Epidermal melanocyte (primary cell): ENCODE results near the gene WFIKKN2.

ENCODE experiments used
- DNase-seq: peaks from one replicate; pipeline ENCODE4 v3.0.0; 2011; ENCODE audit warnings: low spot score; ENCODE audit not compliant: insufficient read length

The WFIKKN2 gene

DNA sequence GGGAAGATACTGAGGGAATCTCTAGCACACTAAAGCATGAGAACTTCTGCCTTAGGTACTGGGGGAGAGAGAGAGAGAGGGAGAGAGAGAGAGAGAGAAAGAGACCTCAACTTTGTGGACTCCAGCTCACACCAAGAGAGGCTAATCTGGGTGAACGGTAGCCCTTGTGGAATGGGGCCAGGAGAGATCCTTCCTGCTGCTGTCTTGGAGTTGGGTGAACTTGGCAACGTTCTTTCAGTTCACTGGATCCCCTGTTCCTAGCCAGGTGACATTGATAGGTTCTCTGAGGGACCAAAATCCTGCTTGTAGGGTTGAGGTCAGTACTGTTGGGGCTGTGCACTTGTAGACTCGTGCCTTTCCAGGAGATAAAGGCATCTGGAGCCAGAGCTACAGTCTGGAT, 26.5 kb upstream of the WFIKKN2 start:
- no peak for DNase-seq

DNA sequence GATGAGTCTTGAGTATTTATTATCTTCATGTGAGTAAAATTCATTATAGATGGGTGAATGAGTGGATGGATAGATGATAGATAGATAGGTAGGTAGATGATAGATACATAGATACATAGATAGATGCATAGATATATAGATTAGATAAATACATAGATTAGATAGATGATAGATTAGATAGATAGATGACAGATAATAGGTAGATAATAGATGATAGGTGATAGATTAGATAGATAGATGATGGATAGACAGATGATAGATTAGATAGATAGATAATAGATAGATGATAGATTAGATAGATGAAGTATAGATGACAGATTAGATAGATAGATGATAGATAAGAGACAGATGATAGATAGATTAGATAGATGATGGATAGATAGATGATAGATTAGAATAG, 21.8 kb upstream of the WFIKKN2 start:
- no peak for DNase-seq

DNA sequence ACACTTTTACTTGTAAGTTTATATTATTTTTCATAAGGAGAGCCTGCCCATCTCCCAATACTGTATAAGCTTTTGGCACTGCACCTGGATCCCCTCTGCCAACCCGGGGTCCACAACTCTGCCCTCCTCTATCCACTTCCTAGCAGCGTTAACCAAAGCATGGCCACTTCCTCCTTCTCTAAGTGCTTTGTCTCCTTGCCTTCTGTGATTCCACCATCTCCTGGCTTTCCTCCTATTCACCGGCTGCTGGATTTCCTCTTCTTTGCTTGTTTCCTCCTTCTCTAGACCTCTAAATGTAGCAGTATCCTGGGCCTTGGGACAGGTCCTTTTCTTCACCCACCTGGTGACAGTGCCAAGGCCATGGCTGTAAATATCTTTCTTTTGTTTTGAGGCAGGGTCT, 20.0 kb upstream of the WFIKKN2 start:
- DNase-seq = no peak

DNA sequence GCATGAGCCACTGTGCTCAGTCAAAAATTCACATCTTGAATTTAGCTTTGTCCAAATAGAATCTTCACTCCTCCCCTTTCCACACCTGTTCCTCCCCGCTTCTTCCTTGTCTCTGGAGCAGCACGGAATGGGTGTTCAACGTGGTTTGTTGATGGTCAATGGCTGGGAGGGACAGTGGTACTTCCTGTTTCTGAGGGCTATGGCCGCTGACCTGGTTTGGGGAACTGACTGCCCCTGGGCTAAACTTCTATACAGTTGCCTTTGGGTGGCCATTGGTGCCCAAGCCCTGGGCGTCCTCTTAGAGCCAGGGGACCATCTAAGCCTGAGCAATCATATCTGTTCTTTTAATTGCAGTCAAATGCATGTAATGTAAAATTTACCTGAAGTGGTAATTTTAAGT, 19.1 kb upstream of the WFIKKN2 start:
- no peak for DNase-seq

DNA sequence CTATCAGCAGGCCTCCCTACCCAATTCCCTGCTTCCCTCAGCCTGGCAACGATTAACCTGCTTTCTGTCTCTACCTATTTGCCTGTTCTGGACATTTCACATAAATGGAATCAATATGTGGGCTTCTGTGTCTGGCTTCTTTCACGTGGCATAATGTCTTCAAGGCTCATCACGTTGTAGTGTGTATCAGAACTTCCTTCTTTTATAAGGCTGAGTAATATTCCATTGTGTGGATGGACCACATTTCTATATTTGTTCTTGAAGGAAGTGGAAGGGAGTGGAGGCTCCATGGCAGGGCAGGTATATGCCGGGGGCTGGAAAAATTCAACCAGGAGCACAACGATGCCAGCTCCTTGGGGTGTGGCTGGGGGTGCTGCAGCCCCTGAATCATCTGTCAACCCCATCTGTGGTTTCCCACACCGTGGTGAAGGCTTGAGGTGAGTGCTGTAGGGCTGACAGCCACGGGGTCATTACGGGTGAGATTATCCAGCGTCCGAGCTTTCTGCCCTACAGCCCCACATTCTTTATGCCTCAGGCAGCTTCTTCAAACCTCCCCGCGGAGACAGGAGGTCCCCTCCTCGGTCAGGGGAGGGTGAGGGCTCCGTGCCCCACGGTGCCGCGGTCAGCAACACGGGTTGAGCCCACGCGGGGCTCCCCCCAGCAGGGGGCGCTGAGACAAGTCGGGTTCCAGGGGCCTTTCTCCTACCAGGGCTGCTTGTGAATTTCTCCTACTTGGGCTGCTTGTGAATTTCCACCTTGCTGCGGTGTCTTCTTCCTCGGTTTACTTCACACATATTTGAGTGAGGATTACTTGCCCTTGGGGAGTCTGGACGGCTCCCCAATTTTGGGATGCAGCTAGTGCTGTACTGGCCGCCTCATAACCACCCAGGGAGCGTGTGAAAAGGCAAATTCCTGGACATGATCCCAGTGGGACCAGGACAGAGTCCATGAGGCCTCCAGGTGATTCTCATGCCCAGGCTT, 18.3 kb upstream of the WFIKKN2 start:
- no peak for DNase-seq

DNA sequence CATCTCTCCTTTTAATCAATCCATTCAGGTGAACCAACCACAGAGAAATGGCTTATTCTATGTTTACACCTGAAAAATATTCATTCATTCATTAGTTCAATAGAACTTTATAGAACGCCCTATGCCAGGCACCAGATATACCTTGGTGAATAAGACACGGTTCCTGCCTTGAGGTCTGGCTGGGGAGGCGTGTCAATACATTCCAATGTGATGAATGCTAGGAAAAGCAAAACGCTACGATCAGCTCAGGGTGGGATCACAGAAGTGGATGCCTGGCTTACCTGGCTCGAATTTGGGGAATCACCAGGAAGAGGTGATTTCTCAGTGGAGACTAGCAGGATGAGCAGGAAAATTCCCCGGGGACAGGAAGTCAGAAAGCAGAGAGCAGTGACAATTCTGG, 17.5 kb upstream of the WFIKKN2 start:
- DNase-seq = no peak

DNA sequence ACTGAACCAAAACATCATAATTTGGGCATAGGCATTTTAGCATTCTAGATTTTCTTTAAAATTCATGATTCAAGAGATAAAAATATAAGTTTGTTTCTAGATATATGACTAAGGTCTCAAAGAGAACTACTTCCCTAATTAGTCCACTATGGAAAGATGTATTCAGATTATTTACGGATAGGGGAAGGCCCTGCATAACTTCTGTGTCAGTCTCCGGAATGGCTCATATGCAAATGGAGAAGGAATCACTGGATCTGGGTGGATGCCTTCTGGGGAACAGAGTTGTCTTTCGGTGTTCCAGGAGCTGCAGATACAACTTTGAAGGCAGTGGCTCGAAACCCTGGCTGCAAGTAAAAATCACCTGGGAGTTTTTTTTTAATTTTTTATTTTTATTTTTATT, 17.1 kb upstream of the WFIKKN2 start:
- DNase-seq = no peak

DNA sequence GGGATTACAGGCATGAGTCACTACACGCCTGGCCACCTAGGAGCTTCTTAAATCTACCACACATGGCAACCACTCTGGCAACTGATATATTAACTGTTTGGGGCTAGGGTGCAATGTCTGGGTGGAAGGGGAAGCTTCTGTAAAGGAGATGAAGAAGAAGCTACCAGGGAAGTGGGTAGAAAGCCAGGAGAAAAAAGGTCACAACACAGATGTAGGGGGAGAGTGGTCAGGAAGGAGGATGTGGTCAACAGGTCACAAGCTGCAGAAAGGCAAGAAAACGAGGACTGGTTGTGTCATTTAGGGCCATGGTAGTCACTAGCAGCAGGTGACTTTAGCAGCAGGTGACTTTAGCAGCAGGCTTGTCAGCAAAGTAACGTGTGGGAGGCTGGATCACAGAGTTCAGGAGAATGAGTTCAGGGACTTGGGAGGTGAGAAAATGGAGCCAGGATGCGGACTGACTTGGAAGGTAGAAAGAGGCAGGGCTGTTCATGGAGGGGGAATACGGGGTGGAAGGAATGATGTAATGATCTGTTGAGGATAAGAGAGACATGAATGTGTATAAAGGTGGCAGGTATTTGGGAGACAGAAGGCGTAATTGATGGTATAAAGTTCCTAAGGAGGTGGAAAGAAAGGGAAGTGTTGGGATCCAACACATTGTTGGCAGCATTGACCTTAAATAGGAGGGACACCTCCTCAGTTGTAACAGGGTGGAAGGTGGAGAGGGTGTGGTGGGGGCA, 16.3 kb upstream of the WFIKKN2 start:
- no peak for DNase-seq

DNA sequence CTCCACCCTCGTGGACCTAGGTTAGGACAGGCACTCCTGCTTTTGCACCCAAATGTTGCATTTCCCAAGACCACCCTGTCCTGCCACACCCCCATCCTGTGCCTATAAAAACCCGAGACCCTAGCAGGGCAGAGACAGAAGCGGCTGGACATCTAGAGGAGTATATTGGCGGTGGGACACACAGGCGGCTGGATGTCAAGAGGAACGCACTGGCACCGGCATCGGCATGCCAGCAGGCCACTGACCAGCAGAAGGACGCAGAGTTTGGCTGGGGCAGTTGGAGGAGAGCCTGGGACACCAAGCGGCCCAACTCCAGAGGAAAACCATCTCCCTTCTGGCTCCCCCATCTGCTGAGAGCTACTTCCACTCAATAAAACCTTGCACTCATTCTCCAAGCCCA, 14.7 kb upstream of the WFIKKN2 start:
- DNase-seq = no peak

DNA sequence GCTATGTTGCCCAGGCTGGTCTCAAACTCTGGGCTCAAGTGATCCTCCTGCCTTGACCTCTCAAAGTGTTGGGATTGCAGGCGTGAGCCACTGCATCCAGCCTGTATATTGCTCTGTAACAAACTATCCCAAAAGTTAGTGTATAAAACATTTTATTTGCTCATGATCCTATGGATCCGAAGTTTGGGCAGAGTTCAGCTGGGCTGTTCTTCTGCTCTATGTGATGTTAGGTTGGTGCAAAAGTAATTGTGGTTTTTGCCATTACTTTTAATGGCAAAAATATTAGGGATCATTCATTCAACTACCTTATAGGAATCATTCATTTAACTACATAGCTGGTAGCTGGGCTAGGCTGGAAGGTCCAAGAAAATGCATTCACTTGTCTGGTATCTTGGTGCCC, 12.8 kb upstream of the WFIKKN2 start:
- no peak for DNase-seq

DNA sequence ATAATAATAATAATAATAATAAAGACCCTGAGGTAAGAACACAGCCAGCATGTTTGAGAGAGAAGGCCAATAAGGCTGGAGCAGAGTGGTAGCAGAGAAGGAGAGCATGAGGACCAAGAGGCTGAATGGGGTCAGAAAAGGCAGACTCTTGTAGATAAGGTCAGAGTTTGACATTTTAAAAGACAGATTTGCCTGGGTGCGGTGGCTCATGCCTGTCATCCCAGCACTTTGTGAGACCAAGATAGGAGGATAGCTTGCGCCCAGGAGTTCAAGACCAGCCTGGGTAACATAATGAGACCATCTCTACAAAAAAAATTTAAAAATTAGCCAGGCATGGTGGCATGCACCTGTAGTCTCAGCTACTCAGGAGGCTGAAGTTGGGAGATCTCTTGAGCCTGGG, 11.0 kb upstream of the WFIKKN2 start:
- no peak for DNase-seq

DNA sequence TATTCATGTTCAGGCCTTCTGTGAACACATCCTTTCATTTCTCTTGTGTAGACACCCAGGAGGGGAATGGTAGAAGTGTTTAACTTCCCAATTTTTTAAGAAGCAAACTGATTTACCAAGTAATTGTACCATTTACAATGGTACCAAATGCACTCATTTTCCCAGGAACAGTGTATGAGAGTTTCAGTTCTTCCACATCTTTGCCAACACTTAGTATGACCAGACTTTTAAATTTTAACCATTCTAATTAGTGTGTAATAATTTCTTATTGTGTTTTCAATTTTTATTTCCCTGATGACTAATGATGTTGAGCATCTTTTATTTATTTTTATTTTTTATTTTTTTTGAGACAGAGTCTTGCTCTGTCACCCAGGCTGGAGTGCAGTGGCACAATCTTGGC, 10.2 kb upstream of the WFIKKN2 start:
- DNase-seq = no peak

DNA sequence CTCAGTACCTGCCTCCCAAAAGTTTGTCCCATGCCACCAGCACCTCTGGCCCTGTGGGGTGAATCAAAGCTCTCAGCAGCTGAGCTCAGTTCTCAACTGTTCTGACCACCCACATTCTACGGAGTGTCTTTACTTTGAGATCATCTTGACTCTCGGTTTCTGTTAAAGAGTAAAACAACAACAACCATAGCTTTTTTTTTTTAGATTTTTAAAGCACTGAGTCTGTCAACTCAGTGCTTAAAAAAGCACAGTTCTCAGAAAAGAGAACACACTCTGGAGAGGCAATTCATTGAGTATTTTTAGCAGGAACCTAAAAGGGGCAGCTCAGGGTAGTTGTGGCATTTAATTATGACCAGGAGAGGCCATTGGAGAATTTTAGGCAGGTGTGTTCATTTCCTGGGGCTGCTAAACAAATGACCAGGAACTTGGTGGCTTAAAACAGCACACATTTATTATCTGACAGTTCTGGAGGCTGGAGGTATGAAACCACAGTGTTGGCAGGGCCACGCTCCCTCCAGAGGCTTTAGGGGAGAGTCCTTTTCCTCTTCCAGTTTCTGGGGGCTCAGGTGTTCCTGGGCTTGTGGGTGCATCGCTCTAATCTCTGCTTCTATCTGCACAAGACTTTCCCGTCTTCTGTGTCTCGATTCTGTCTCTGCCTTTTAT, 6.7 kb upstream of the WFIKKN2 start:
- no peak for DNase-seq

DNA sequence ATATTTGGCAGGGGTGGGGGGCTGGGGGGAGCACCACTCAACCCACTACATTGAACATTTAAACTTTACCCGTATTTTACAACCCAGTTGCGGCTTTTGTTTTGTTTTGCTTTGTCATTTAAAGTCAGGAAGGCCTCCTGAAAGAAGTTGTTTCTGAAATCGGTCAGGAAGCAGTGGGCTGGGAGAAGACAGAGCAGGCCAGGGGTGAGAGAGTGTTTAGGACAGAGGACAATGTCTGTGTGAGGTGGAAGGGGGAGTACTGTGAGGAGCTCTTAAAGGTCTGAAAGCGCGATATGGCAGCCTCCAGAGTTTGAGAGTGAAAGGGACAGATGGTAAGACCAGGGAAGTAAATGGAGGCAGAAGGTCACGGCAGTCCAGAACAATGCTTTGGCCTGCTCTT, 6.1 kb upstream of the WFIKKN2 start:
- no peak for DNase-seq

DNA sequence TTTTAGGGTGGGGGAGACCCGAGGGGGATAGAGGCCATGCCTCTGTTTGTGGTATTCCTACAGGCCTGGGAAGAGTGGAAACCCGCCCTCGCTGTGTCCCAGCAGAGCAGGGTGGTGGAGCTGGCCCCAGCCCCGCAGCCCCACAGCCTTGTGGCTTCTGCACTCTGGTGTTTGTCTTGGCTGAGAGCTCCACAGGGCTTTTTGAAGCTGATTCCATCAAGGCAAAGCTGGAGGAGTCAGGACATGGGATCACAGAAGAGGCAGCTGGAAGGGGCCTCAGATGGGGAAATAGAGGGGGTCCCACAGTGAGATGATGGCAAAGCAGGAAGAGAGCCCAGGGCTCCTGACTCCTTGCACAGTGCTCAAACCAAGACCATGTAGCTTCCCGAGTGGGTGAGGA, 5.0 kb upstream of the WFIKKN2 start:
- no peak for DNase-seq

DNA sequence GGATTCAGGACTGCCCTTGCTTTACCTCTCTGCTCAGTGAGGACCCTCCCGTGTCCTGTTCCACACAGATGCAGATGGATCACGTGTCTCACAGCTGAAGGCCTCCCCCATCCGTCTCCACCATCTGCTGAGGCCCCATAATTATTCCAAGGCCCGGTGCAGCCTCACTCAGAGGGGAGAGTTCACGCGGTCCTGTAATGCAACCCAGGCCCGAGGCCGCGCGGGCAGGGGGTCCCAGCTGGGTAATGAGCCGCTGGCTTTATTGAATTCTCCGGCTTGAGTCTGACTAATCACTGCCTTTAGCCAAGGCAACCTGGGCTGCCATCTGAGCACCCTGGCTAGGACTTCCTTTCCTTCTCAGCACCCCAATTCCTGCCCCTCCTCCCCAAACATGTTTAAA, 4.4 kb upstream of the WFIKKN2 start:
- DNase-seq = no peak

DNA sequence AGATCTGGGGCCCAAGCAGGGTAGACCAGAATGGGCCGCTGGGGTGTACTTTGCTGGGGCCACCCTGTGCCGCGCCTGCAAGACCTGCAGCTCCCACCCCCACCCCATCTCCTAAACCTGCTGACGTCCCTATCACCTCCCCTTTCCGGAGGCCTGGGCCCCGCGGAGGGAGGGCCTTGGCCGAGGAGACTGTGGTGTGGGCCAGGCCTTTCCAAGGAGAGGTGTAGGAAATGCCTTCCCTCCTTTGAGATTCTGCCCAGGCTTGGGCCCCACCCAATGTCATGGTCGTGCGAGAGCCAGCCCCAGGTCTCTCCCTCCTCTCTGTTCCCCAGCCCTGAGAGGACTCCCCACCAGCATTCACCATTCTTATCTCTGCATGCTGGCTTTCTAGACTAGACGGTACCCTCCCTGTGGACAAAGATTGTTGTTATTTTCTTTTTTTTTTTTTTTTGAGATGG, 3.9 kb upstream of the WFIKKN2 start:
- no peak for DNase-seq

DNA sequence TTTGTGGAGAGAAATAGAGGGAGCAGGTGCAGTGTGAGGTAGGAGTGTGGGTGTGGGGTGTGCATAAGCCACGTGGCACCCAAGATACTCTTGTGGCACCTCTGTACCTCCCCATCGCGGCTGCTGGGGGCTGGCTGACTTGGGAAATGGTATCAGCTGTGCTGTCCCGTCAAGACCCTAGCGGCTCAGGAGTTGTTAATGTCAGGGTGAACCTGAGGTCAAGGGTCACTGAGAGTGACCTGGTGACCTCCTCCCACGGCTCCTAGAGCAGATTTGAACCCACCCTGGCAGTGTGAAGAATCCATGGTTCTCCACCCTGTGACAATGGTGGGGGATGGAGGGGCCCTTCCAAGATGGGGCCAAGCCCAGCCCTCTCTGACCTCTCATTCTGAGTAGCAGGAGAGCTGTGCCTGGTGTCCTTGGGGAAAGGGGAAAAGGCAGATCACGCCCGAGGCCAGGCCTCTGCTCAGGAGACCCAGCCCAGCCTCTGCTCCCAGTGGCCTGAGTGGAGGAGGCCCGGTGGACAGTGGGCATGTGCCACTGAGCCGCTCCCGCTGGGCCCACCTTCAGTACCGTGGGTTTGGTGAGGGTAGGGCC, 3.0 kb upstream of the WFIKKN2 start:
- DNase-seq = no peak

DNA sequence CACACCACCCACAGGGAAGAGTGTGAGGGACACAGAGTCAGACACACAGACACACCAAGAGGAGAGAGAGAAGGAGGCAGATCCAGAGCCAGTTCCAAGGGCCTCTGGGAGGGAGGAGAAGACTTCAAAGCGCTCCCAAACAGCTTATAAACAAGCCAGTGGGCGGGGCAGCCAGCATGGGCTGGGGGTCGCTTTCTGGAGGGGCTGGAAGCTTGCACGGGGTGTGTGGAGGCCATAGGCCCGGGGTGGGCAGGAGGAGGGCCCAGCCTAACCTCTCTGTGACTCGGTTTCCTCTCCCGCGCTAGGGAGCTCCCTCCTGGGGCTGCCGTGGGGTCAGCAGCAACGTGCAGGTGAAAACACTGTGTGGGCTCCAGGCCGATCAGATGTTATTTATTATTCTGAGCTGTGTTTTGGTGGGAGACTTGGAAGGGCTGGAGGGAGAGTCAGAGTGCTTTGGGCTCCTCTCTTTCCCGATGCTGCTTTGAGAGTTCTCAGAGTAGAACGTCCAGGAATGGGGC, 2.5 kb upstream of the WFIKKN2 start:
- DNase-seq = no peak

DNA sequence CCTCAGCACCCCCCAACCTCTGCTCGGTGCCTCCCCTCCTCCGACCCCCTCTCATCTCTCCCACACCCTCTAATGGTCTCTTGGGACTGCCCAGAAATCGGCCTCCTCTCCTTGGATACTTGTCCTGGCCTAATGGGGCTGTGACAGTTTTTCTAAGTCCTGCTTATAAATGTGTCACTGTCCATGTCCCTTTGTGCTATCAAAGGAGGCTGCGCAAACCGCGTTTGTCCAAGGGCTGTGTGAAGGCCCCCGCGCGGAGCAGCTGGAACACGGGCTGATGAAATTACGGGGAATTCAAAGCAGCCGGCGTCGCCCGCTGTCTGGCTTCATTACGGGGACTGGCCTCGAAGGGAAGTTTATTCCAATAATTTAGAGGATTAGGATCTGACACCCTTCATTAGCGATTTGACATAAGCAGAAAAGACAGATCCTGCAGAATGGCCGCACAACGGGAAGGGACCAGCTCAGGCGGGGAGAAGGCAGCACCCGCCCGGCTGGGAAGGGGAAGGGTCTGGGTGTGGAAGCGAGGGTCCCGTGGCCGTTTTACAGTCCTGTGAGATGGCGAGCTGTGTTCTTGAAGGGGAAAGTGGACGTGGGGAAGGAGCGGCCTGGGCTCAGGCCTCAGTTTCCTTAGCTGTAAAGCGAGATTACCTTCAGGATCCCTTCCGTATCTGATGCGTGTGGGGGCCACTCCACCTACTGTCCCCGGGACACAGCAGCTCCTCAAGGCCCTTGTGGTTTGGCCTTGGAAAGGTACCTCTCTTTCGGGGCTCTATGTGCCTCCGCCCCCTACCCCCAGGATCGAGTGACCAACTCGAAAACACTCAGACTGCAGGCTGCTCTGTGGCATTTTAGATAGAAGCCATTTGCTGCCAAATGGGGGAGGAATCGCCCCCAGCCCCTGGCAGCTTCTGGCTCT, 1.6 kb upstream of the WFIKKN2 start:
- DNase-seq = no peak
